Measurements from ENCODE around the gene CCDC57. TPM values are rescaled to one million over a fixed set of nuclear protein-coding genes. Genes with fewer than 3 reads are reported as not detected.

Gene CCDC57
- total RNA-seq, 1 experiment from 2014 or later, result 31.0 TPM

DNA sequence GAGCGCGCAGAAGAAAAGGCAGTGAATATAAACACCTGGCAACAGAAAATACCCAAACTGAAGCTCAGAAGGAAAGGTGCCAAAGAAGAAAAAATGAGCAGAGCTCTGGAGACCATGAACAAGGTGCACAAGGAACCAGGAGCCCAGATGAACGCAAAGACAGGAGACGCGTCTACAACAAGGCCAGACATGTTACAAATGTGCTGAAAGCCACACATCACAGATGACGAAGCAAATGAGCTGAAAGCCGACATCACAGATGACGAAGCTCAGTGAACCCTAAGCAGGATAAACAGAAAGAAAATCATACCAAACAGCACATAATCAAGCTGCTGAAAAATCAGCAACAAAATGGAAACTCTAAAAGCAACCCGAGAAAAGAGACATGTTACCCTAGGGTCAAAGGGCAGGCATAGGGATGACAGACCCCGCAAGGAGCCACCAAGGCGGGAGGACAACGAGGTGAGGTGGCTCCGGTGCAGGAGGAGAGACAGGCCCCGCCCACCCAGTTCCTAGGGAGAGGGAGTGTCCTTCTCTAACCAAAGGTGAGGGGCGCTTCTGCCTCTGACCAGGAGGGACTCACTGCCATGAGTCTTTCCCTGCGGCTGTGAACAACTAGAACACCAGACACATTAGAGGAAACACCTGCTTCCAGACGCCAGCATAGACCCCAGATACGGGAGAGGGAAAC, 39.1 kb downstream of the CCDC57 start:
- no peak overlapping the region for H3K4me3 Mint-ChIP-seq (ENCODE audit: unreplicated experiment)

DNA sequence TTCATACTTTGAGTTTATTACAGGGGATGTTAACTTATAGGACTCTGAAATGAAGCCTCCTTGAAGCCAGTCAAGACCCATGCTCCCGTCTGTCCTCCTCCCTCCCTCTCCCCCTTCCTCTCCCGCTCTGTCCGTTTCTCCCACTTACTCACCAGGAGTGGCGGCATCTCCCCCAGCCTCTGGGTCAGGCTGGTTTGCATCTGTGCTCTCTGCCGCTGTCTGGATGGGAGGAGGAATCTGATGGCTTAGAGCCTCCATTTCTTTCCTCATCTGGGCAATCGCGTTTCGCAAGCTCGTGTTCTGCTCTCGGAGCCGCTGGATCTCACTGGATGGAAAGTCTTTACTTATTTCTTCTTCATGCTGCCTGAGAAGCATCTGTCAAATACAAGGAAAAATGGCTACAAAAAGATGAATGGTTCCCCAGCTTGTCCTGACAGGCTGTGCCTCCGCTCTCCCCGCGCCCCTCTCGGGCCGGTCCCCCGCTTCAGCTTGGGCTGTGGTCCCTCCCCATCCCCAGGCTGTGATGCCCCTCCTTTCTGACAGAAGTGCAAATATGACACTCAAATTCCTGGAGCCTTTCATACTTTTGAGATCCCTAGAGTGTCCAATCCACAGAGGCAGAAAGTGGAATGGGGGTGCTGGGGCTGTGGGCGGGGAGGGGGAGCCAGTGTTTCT, 40.0 kb downstream of the CCDC57 start:
- Histone ChIP-seq H3K4me3 (ENCODE audit: low read depth, low read length) (no peak overlapping the region), H3K27me3 (replicated peaks; ENCODE audit: control insufficient read depth, insufficient read depth, low read length) (no peaks in the 10 kb centered on the region), H3K4me1 (peaks cover 27% of the 10 kb centered on the region), H3K9me3 (no peaks in the 10 kb centered on the region), H3K36me3 (ENCODE audit: control insufficient read depth, insufficient read depth, low read length) (no peaks in the 10 kb centered on the region; the same call in 1 of the 2 replicates)
- intact Hi-C loops (cut with micrococcal nuclease; ENCODE audit: unreplicated experiment), result no loop called here
- peaks cover 5% of the 10 kb centered on the region for H3K36me3 Mint-ChIP-seq (ENCODE audit: insufficient read depth, unreplicated experiment)
- H3K27ac Mint-ChIP-seq (ENCODE audit: unreplicated experiment), result no peak overlapping the region
- POLR2A ChIA-PET, result no interaction called here
- DNase-seq, result no peak
- H3K9me3 Mint-ChIP-seq (ENCODE audit: unreplicated experiment), result no peaks in the 10 kb centered on the region
- no peak overlapping the region for H3K4me3 Mint-ChIP-seq (ENCODE audit: unreplicated experiment)
- CTCF ChIA-PET, result interaction anchor here (1.4 kb wide), 1 partner anchor 18 kb away, joined by 3 read pairs; no protein-coding TSS in a partner anchor
- BruUV-seq (replicated peaks), result no TSS peak
- TF ChIP-seq, protein P1, sequence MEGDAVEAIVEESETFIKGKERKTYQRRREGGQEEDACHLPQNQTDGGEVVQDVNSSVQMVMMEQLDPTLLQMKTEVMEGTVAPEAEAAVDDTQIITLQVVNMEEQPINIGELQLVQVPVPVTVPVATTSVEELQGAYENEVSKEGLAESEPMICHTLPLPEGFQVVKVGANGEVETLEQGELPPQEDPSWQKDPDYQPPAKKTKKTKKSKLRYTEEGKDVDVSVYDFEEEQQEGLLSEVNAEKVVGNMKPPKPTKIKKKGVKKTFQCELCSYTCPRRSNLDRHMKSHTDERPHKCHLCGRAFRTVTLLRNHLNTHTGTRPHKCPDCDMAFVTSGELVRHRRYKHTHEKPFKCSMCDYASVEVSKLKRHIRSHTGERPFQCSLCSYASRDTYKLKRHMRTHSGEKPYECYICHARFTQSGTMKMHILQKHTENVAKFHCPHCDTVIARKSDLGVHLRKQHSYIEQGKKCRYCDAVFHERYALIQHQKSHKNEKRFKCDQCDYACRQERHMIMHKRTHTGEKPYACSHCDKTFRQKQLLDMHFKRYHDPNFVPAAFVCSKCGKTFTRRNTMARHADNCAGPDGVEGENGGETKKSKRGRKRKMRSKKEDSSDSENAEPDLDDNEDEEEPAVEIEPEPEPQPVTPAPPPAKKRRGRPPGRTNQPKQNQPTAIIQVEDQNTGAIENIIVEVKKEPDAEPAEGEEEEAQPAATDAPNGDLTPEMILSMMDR (IDR thresholded peaks at IDR 0.05; ENCODE audit: insufficient read depth in 1 of 2, low read depth in 1 of 2, low read length in 1 of 2, severe bottlenecking in 1 of 2, unreplicated experiment in 1 of 2), result no peak
- H3K27me3 Mint-ChIP-seq (ENCODE audit: insufficient read depth, unreplicated experiment), result no peaks in the 10 kb centered on the region
- peaks cover 30% of the 10 kb centered on the region for H3K4me1 Mint-ChIP-seq (ENCODE audit: low read depth, unreplicated experiment)

More for the DNA sequence above, 39.1 kb downstream of the CCDC57 start:
- POLR2A ChIA-PET, result no interaction called here
- peaks cover 30% of the 10 kb centered on the region for H3K4me1 Mint-ChIP-seq (ENCODE audit: low read depth, unreplicated experiment)
- intact Hi-C loops (cut with micrococcal nuclease; ENCODE audit: unreplicated experiment), result no loop called here
- CTCF ChIA-PET, result interaction anchor here (0.6 to 1.4 kb wide), 3 partner anchors 19 to 205 kb away, joined by 3 to 4 read pairs (median 3); no protein-coding TSS in a partner anchor
- no peak overlapping the region for H3K4me3 ChIP-seq (ENCODE audit: low read depth, low read length)
- no peaks in the 10 kb centered on the region for H3K27me3 Mint-ChIP-seq (ENCODE audit: insufficient read depth, unreplicated experiment)
- no TSS peak for BruUV-seq (replicated peaks)
- H3K9me3 Mint-ChIP-seq (ENCODE audit: unreplicated experiment), result no peaks in the 10 kb centered on the region
- no peak overlapping the region for H3K27ac Mint-ChIP-seq (ENCODE audit: unreplicated experiment)
- no peaks in the 10 kb centered on the region for H3K36me3 Mint-ChIP-seq (ENCODE audit: insufficient read depth, unreplicated experiment)
- DNase-seq, result peak in 1 of 2 experiments; percentile 13
- peaks cover 27% of the 10 kb centered on the region for H3K4me1 ChIP-seq
- TF ChIP-seq, protein P1 (IDR thresholded peaks at IDR 0.05; ENCODE audit: insufficient read depth in 1 of 2, low read depth in 1 of 2, low read length in 1 of 2, severe bottlenecking in 1 of 2, unreplicated experiment in 1 of 2), result no peak
- no peaks in the 10 kb centered on the region for H3K27me3 ChIP-seq (replicated peaks; ENCODE audit: control insufficient read depth, insufficient read depth, low read length)
- peaks cover 2% of the 10 kb centered on the region; the same call in 1 of the 2 replicates for H3K36me3 ChIP-seq (ENCODE audit: control insufficient read depth, insufficient read depth, low read length)
- no peaks in the 10 kb centered on the region for H3K9me3 ChIP-seq

DNA sequence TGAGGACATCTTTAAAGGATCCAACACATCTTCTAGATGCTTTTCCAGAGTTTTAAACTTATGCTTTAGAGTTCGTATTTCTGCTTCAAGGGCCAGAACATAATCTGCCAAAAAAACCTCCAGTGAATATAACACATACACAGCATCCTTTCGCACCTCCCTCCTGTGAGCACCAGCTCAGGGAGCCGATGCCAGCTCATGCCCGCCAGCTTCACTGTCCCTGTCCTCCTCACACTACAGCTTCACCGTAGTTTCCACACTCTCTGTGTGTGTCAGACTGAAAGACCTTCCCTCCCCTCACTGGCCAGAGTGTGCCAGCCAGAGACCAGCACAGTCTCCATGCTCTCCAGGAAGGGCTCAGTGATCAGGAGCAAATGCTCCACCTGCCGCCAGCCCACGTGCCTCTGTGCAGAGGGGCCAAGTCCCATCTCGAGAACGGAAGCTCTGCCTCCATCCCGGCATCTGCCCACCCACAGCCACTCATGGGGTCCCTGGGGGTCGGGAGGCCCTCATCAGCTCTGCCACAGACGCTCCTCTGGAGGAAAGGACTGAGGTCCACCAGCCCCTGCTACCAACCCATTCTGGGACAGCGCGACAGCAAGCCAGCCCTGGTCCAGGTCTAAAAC, 40.8 kb downstream of the CCDC57 start:
- no peak overlapping the region for H3K27ac Mint-ChIP-seq (ENCODE audit: unreplicated experiment)
- peaks cover 9% of the 10 kb centered on the region for H3K36me3 Mint-ChIP-seq (ENCODE audit: insufficient read depth, unreplicated experiment)
- ChIA-PET POLR2A (no interaction called here), CTCF (no interaction called here)
- H3K4me1 ChIP-seq, result peaks cover 27% of the 10 kb centered on the region
- H3K4me3 Mint-ChIP-seq (ENCODE audit: unreplicated experiment), result no peak overlapping the region
- H3K9me3 ChIP-seq, result no peaks in the 10 kb centered on the region
- no peaks in the 10 kb centered on the region; the same call in 1 of the 2 replicates for H3K36me3 ChIP-seq (ENCODE audit: control insufficient read depth, insufficient read depth, low read length)
- H3K4me3 ChIP-seq (ENCODE audit: low read depth, low read length), result no peak overlapping the region
- H3K4me1 Mint-ChIP-seq (ENCODE audit: low read depth, unreplicated experiment), result peaks cover 30% of the 10 kb centered on the region
- TF ChIP-seq, protein P1 (IDR thresholded peaks at IDR 0.05; ENCODE audit: insufficient read depth in 1 of 2, low read depth in 1 of 2, low read length in 1 of 2, severe bottlenecking in 1 of 2, unreplicated experiment in 1 of 2), result no peak
- no peaks in the 10 kb centered on the region for H3K9me3 Mint-ChIP-seq (ENCODE audit: unreplicated experiment)
- intact Hi-C loops (cut with micrococcal nuclease; ENCODE audit: unreplicated experiment), result no loop called here
- no peaks in the 10 kb centered on the region for H3K27me3 ChIP-seq (replicated peaks; ENCODE audit: control insufficient read depth, insufficient read depth, low read length)
- no peaks in the 10 kb centered on the region for H3K27me3 Mint-ChIP-seq (ENCODE audit: insufficient read depth, unreplicated experiment)
- no TSS peak for BruUV-seq (replicated peaks)
- DNase-seq, result no peak
